Measurements from ENCODE around the gene PLXNB3.
"Not testable (repeated sequence)": the region's sequence is repeated elsewhere in the genome, so short reads cannot be mapped to it uniquely, and the experiment has no call there.

PLXNB3 gene

DNA sequence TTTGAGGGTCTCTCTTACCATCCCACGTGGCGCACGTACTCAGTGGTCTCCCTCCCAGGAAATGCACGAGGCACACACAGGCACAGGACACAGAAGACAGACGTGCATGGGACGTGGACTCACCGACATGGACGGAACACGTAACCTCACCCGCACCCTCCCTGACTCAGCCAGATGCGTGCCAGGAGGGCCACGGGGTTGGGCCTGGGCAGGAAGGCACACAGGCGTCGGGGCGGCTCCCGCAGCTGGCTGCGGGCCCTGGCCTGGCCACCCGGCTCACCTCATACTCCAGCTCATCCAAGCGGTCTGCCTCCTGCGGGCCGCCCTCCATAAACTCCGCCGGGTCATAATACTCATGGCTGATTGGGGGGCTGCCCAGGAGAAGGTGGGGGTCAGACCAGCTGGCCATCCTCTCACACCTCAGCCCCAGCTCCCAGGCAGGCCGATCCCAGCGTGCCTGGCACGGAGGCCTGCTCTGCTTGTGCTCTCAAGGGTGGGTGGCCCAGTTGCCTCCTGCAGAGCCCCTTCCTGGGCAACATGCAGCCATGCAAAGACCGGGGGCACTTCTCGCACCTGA lies 43.0 kb downstream of the PLXNB3 start:
- Histone ChIP-seq H3K4me1 (ENCODE audit: control insufficient read depth in 5 of 5, insufficient read depth in 5 of 5, low read length in 5 of 5) (no peaks in the 10 kb centered on the region), H3K9me3 (ENCODE audit: control insufficient read depth in 5 of 5, low read length in 5 of 5) (peaks cover 0 to 13% (median 0%) of the 10 kb centered on the region in 5 donors)

DNA sequence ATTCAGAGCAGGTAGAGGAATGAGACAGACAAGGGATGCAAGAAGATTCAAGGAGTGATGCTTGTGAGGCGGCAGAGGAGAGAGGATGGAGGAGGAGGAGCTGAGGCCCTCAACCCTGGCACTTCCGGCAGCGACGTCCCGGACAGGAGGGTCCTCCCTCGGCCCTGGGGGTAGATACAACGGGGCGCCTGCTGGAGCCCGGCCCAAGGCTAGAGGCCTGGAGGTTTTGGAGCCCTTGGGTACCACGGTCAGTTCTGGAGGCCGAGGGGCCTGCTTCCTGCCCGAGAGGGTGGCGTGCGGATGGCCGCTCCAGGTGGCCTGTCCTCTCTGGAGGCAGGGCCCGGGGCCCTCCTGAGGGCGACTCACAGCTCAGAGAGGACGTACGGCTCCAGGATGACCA lies 43.9 kb downstream of the PLXNB3 start:
- H3K9me3 ChIP-seq (ENCODE audit: control insufficient read depth in 5 of 5, low read length in 5 of 5) = peaks cover 0 to 16% (median 0%) of the 10 kb centered on the region in 5 donors
- H3K9ac ChIP-seq (ENCODE audit: low read length in 5 of 5) = no peak overlapping the region
- no peak overlapping the region for H3K27ac ChIP-seq (ENCODE audit: low read depth, low read length)
- H3K27me3 ChIP-seq (ENCODE audit: control insufficient read depth in 5 of 5, insufficient read depth in 4 of 5, low read length in 5 of 5) = peaks cover 11 to 45% (median 31%) of the 10 kb centered on the region in 5 donors
- H3K36me3 ChIP-seq (ENCODE audit: control insufficient read depth in 5 of 5, insufficient read depth in 5 of 5, low read length in 5 of 5) = no peaks in the 10 kb centered on the region
- H3K4me3 ChIP-seq (ENCODE audit: low read depth in 1 of 5, low read length in 5 of 5) = no peak overlapping the region
- no peaks in the 10 kb centered on the region for H3K4me1 ChIP-seq (ENCODE audit: control insufficient read depth in 5 of 5, insufficient read depth in 5 of 5, low read length in 5 of 5)

More for the DNA sequence above, 43.0 kb downstream of the PLXNB3 start:
- Histone ChIP-seq H3K4me3 (ENCODE audit: low read depth in 1 of 5, low read length in 5 of 5) (no peak overlapping the region), H3K27ac (ENCODE audit: low read depth, low read length) (no peak overlapping the region), H3K27me3 (ENCODE audit: control insufficient read depth in 5 of 5, insufficient read depth in 4 of 5, low read length in 5 of 5) (peaks cover 4 to 41% (median 26%) of the 10 kb centered on the region in 5 donors), H3K9ac (ENCODE audit: low read length in 5 of 5) (no peak overlapping the region), H3K36me3 (ENCODE audit: control insufficient read depth in 5 of 5, insufficient read depth in 5 of 5, low read length in 5 of 5) (no peaks in the 10 kb centered on the region)

GRCh38 chrX:153812220-153812619 lies 48.2 kb downstream of the PLXNB3 start:
- Histone ChIP-seq H3K4me1 (ENCODE audit: control insufficient read depth in 5 of 5, insufficient read depth in 5 of 5, low read length in 5 of 5) (peaks cover 0 to 5% (median 0%) of the 10 kb centered on the region in 5 donors), H3K27me3 (ENCODE audit: control insufficient read depth in 5 of 5, insufficient read depth in 4 of 5, low read length in 5 of 5) (peaks cover 12 to 39% (median 31%) of the 10 kb centered on the region in 5 donors), H3K4me3 (ENCODE audit: low read depth in 1 of 5, low read length in 5 of 5) (no peak overlapping the region)

DNA sequence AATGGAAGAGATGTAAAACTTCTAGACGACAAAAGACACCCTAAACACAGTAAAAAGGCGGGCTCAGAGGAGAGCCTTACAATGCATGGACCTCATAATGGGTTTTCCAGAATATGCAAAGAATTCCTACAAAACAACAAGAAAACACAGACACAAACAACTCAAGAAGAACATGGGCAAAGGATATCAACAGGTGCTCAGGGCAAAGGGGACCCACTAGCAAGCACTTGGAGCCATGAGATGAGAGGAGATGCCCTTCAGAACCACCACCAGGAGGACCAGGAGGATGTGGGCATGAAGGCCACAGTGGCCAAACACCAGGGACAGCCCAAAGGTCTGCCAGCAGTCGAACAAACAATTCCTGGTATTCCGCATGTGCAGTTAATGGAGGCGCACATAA lies 49.1 kb downstream of the PLXNB3 start:
- H3K27me3 ChIP-seq (ENCODE audit: control insufficient read depth in 5 of 5, insufficient read depth in 4 of 5, low read length in 5 of 5) = peaks cover 12 to 42% (median 32%) of the 10 kb centered on the region in 5 donors
- H3K4me1 ChIP-seq (ENCODE audit: control insufficient read depth in 5 of 5, insufficient read depth in 5 of 5, low read length in 5 of 5) = peaks cover 0 to 5% (median 0%) of the 10 kb centered on the region in 5 donors
- H3K9ac ChIP-seq (ENCODE audit: low read length in 5 of 5) = no peak overlapping the region
- H3K27ac ChIP-seq (ENCODE audit: low read depth, low read length) = no peak overlapping the region
- H3K36me3 ChIP-seq (ENCODE audit: control insufficient read depth in 5 of 5, insufficient read depth in 5 of 5, low read length in 5 of 5) = no peaks in the 10 kb centered on the region
- peaks cover 0 to 14% (median 0%) of the 10 kb centered on the region in 5 donors for H3K9me3 ChIP-seq (ENCODE audit: control insufficient read depth in 5 of 5, low read length in 5 of 5)
- no peak overlapping the region for H3K4me3 ChIP-seq (ENCODE audit: low read depth in 1 of 5, low read length in 5 of 5)

More at GRCh38 chrX:153812220-153812619, 48.2 kb downstream of the PLXNB3 start:
- Histone ChIP-seq H3K9ac (ENCODE audit: low read length in 5 of 5) (no peak overlapping the region), H3K27ac (ENCODE audit: low read depth, low read length) (no peak overlapping the region), H3K9me3 (ENCODE audit: control insufficient read depth in 5 of 5, low read length in 5 of 5) (peaks cover 0 to 14% (median 0%) of the 10 kb centered on the region in 5 donors), H3K36me3 (ENCODE audit: control insufficient read depth in 5 of 5, insufficient read depth in 5 of 5, low read length in 5 of 5) (no peaks in the 10 kb centered on the region)

DNA sequence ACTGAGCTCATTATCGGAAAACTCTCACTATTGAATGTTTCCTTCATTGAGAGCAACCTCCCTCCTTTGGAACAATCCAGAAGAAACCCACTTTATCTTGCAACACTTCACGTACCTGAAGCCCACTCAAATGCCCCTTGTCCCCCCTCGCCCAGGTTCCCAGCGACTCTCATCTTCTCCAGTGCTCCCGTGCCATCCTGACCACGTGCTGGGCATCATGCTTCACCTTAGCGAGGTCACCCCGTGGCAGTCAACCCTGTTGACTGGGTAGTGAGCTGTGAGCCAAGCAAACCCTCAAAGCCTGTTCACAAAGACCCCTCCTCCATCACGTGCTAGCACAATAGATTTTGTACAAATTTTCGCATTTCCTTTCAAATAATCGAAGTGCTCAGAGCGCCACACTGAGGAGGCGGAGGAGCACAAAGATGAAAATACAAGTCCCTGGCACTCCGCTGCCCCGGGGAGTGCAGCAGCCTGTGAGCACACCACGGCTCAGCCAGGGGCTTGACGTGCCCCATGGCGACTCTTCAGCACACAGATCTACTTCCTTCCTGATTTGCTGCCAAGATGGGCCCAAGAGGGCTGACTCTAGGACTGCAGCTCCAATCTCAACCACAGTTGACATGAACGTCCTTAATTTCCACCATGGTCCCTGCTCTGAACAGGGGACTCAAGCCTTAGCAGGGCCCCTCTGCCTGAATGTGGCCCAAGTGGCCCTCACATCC lies 50.7 kb downstream of the PLXNB3 start:
- Histone ChIP-seq H3K4me1 (ENCODE audit: control insufficient read depth in 5 of 5, insufficient read depth in 5 of 5, low read length in 5 of 5) (peaks cover 0 to 17% (median 9%) of the 10 kb centered on the region in 5 donors), H3K36me3 (ENCODE audit: control insufficient read depth in 5 of 5, insufficient read depth in 5 of 5, low read length in 5 of 5) (no peaks in the 10 kb centered on the region), H3K9me3 (ENCODE audit: control insufficient read depth in 5 of 5, low read length in 5 of 5) (peaks cover 0 to 11% (median 0%) of the 10 kb centered on the region in 5 donors), H3K4me3 (ENCODE audit: low read depth in 1 of 5, low read length in 5 of 5) (no peak overlapping the region), H3K27me3 (ENCODE audit: control insufficient read depth in 5 of 5, insufficient read depth in 4 of 5, low read length in 5 of 5) (peaks cover 19 to 43% (median 25%) of the 10 kb centered on the region in 5 donors), H3K9ac (ENCODE audit: low read length in 5 of 5) (no peak overlapping the region), H3K27ac (ENCODE audit: low read depth, low read length) (no peak overlapping the region)

DNA sequence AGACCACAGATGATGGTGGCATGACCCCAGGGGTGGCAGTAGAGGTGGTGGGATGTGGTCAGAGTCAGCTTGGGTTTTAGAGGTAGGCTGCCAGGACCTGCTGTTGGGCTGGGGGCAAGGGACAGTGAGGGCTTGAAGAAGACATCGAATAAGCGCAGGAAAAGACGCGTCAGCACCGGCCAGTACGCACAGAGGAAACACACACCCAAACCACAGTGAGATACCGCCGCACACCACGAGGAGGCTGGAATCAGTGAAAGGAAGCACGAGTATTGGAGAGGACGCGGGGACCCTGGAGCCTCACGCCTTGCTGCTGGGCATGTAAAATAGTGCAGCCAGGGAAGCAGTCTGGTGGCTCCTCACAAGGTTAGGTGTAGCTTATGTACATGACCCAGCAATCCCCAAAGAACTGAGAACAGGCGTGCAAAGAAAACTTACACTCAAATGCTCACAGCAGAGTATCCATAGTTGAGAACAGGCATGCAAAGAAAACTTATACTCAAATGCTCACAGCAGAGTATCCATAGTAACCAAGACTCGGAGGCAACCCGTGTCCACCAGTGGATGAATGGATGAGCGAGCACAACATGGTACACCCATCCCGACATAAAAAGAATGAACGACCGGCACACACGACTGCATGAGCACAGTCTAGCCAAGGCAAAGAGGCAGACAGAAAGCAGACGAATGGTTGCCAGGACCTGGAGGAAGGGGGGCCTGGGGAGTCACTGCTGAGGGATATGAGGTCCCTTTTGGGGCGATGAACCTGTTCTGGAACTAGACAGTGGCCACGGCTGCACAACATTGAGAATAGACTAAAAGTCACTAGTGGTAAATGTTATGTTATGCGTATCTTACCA lies 53.0 kb downstream of the PLXNB3 start:
- no peaks in the 10 kb centered on the region for H3K36me3 ChIP-seq (ENCODE audit: control insufficient read depth in 5 of 5, insufficient read depth in 5 of 5, low read length in 5 of 5)
- H3K4me3 ChIP-seq (ENCODE audit: low read depth in 1 of 5, low read length in 5 of 5) = no peak overlapping the region
- peaks cover 18 to 40% (median 28%) of the 10 kb centered on the region in 5 donors for H3K27me3 ChIP-seq (ENCODE audit: control insufficient read depth in 5 of 5, insufficient read depth in 4 of 5, low read length in 5 of 5)

GRCh38 chrX:153818064-153818463 lies 54.0 kb downstream of the PLXNB3 start:
- H3K27ac ChIP-seq (ENCODE audit: low read depth, low read length); H3K36me3 ChIP-seq (ENCODE audit: control insufficient read depth in 5 of 5, insufficient read depth in 5 of 5, low read length in 5 of 5); H3K9me3 ChIP-seq (ENCODE audit: control insufficient read depth in 5 of 5, low read length in 5 of 5); H3K9ac ChIP-seq (ENCODE audit: low read length in 5 of 5); H3K4me3 ChIP-seq (ENCODE audit: low read depth in 1 of 5, low read length in 5 of 5): not testable (repeated sequence)
- Histone ChIP-seq H3K27me3 (ENCODE audit: control insufficient read depth in 5 of 5, insufficient read depth in 4 of 5, low read length in 5 of 5) (peaks cover 11 to 34% (median 26%) of the 10 kb centered on the region in 5 donors), H3K4me1 (ENCODE audit: control insufficient read depth in 5 of 5, insufficient read depth in 5 of 5, low read length in 5 of 5) (peaks cover 0 to 17% (median 9%) of the 10 kb centered on the region in 5 donors)

More for the DNA sequence above, 53.0 kb downstream of the PLXNB3 start:
- Histone ChIP-seq H3K9ac (ENCODE audit: low read length in 5 of 5) (no peak overlapping the region), H3K27ac (ENCODE audit: low read depth, low read length) (no peak overlapping the region), H3K4me1 (ENCODE audit: control insufficient read depth in 5 of 5, insufficient read depth in 5 of 5, low read length in 5 of 5) (peaks cover 0 to 17% (median 9%) of the 10 kb centered on the region in 5 donors), H3K9me3 (ENCODE audit: control insufficient read depth in 5 of 5, low read length in 5 of 5) (peaks cover 0 to 3% (median 0%) of the 10 kb centered on the region in 5 donors)

DNA sequence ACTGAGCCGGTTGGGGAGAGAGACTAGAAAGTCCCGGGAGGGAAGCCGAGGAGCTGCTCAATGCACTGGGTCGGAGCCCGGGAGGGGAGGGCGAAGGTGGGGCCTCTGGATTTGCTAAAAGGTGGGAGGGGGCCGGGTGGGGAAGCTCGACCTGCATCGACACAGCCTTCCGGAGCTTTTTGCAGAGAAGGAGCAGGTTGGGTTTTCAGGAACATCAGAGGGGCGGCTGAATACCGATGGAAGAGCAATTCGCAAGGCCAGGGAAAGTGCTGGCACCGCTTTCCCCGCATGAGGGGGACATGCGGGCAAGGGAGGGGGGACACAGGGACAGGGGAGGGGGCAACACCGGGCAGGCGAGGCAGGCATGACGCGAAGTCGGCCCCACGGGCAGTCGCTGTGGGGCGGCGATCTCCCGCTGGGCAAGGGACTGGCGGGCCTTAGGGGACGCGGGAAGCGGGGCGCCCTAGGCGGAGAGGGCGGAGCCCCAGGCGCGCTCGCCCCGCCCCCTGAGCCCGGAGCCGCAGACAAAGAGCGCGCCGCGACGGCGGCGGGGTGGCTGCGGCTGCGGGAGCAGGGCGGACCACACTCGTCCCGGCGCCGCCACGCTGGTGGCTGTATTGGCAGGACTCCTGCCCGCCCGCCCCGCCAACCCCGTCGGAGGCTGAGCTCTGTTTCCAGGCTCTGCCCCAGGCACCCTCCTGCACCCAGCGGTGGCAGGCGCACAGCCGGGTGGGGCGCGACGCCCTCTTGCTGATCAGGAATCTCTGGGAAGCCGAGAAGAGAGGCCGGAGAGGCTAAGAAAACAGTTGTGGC lies 54.7 kb downstream of the PLXNB3 start:
- no peak overlapping the region for H3K27ac ChIP-seq (ENCODE audit: low read depth, low read length)
- no peaks in the 10 kb centered on the region for H3K9me3 ChIP-seq (ENCODE audit: control insufficient read depth in 5 of 5, low read length in 5 of 5)
- H3K9ac ChIP-seq (ENCODE audit: low read length in 5 of 5) = no peak overlapping the region

GRCh38 chrX:153819384-153820040 lies 55.5 kb downstream of the PLXNB3 start:
- Histone ChIP-seq H3K36me3 (ENCODE audit: control insufficient read depth in 5 of 5, insufficient read depth in 5 of 5, low read length in 5 of 5) (no peaks in the 10 kb centered on the region), H3K4me1 (ENCODE audit: control insufficient read depth in 5 of 5, insufficient read depth in 5 of 5, low read length in 5 of 5) (peaks cover 0 to 17% (median 9%) of the 10 kb centered on the region in 5 donors), H3K9ac (ENCODE audit: low read length in 5 of 5) (no peak overlapping the region), H3K27ac (ENCODE audit: low read depth, low read length) (no peak overlapping the region), H3K9me3 (ENCODE audit: control insufficient read depth in 5 of 5, low read length in 5 of 5) (no peaks in the 10 kb centered on the region), H3K27me3 (ENCODE audit: control insufficient read depth in 5 of 5, insufficient read depth in 4 of 5, low read length in 5 of 5) (peaks cover 14 to 38% (median 36%) of the 10 kb centered on the region in 5 donors), H3K4me3 (ENCODE audit: low read depth in 1 of 5, low read length in 5 of 5) (peak overlapping the region in 4 of 5 donors; percentile 31 to 60 (median 45))

More for the DNA sequence above, 54.7 kb downstream of the PLXNB3 start:
- H3K4me3 ChIP-seq (ENCODE audit: low read depth in 1 of 5, low read length in 5 of 5) = peak overlapping the region in 4 of 5 donors; percentile 31 to 60 (median 45)
- H3K27me3 ChIP-seq (ENCODE audit: control insufficient read depth in 5 of 5, insufficient read depth in 4 of 5, low read length in 5 of 5) = peaks cover 11 to 32% (median 30%) of the 10 kb centered on the region in 5 donors
- peaks cover 0 to 17% (median 9%) of the 10 kb centered on the region in 5 donors for H3K4me1 ChIP-seq (ENCODE audit: control insufficient read depth in 5 of 5, insufficient read depth in 5 of 5, low read length in 5 of 5)
- no peaks in the 10 kb centered on the region for H3K36me3 ChIP-seq (ENCODE audit: control insufficient read depth in 5 of 5, insufficient read depth in 5 of 5, low read length in 5 of 5)
